Ishikawa (cell line): ENCODE results near the gene ASTN2.

Experiments used
- CEBPB ChIP-seq: IDR thresholded peaks from 2 replicates; pipeline ENCODE4 v1.6.1; 2012
- CREB1 ChIP-seq: IDR thresholded peaks from 2 replicates; pipeline ENCODE4 v1.6.1; 2012; ENCODE audit warnings: low read depth
- EGR1 ChIP-seq: IDR thresholded peaks from 2 replicates; pipeline ENCODE4 v1.6.1; 2012
- EP300 ChIP-seq: IDR thresholded peaks from 2 replicates; pipeline ENCODE4 v1.6.1; 2012; ENCODE audit warnings: borderline replicate concordance
- FOXM1 ChIP-seq: IDR thresholded peaks from 2 replicates; pipeline ENCODE4 v1.6.1; 2012; ENCODE audit warnings: low read depth, borderline replicate concordance
- NFIC ChIP-seq: IDR thresholded peaks from 2 replicates; pipeline ENCODE4 v1.6.1; 2012
- RAD21 ChIP-seq: IDR thresholded peaks from 2 replicates; pipeline ENCODE4 v1.6.1; 2012; ENCODE audit warnings: low read depth
- REST ChIP-seq: IDR thresholded peaks from 2 replicates; pipeline ENCODE4 v1.6.1; 2012; ENCODE audit warnings: low read depth, mild to moderate bottlenecking
- TAF1 ChIP-seq: IDR thresholded peaks from 2 replicates; pipeline ENCODE4 v1.6.1; 2012; ENCODE audit warnings: low read depth, mild to moderate bottlenecking
- TCF12 ChIP-seq: IDR thresholded peaks from 2 replicates; pipeline ENCODE4 v1.6.1; 2012; ENCODE audit warnings: low read depth
- TEAD4 ChIP-seq: IDR thresholded peaks from 2 replicates; pipeline ENCODE4 v1.6.1; 2012
- YY1 ChIP-seq: IDR thresholded peaks from 2 replicates; pipeline ENCODE4 v1.6.1; 2012; ENCODE audit warnings: low read depth
- ZBTB7A ChIP-seq: IDR thresholded peaks from 2 replicates; pipeline ENCODE4 v1.6.1; 2012; ENCODE audit warnings: low read depth
- TF ChIP-seq, protein P1 (sequence below): IDR thresholded peaks from 2 replicates; pipeline ENCODE4 v1.6.1; 2012
- TF ChIP-seq, protein P2 (sequence below): IDR thresholded peaks from 2 replicates; pipeline ENCODE4 v1.6.1; 2012

ASTN2 gene

DNA sequence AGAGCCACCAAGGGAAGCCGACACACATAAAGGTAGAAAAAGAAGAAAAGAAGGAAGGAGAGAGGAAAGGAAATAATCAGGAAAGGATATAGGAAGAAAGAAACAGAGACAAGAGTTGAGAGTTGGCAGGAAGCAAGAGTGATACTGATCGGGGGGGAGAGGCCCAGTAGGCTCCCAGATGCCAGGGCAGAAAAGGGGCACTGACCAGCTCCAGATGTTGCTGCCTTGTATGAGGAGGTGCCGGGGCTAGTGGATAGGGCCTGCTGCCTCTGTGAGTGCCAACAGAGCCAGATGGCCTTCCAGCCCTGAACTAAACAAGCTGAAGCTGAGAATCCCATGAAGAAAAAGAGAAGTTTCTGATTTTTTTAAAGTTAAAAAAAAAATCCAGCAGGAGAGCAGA, 809.8 kb downstream of the ASTN2 start:
- TF ChIP-seq TAF1, result no peak
- no peak for TF ChIP-seq REST
- TF ChIP-seq YY1, result no peak
- TF ChIP-seq, protein P1, sequence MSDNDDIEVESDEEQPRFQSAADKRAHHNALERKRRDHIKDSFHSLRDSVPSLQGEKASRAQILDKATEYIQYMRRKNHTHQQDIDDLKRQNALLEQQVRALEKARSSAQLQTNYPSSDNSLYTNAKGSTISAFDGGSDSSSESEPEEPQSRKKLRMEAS, result no peak

- TF ChIP-seq TCF12 (no peak), CEBPB (no peak)
Observed at GRCh38 chr9:116604251-116604650, 810.6 kb downstream of the ASTN2 start.

DNA sequence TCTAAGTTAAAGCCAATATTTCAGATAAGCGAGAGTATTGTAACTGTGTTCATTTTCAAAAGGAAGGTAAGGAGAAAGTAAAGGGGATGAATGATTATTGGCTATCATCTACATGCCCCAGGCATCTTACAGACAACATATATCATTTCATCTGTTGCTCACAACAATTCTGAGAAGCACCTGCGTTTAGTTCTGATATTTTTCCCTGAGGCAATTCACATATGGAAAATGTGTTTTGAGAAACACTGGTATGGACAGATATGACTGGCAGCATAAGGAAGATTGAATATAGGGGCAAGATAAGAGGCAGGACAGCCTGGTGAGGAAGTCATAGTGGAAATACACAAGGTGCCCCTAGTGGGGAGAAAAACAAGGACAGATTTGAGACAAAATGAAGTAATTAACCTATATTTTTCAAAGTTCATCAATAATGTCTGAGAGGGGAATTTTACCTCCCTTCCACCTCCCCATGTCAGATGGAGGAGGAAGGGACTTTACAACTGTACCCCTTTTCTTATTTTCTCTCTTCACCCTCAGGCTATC, 815.4 kb downstream of the ASTN2 start:
- TF ChIP-seq CREB1 (no peak), ZBTB7A (no peak), RAD21 (no peak), CEBPB (no peak), EGR1 (no peak), FOXM1 (no peak), NFIC (no peak), EP300 (no peak), REST (no peak), TEAD4 (no peak), TAF1 (no peak), TCF12 (no peak)
- TF ChIP-seq, protein P1, result no peak
- TF ChIP-seq, protein P2, sequence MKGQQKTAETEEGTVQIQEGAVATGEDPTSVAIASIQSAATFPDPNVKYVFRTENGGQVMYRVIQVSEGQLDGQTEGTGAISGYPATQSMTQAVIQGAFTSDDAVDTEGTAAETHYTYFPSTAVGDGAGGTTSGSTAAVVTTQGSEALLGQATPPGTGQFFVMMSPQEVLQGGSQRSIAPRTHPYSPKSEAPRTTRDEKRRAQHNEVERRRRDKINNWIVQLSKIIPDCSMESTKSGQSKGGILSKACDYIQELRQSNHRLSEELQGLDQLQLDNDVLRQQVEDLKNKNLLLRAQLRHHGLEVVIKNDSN, result no peak

- TF ChIP-seq NFIC, result no peak
- TF ChIP-seq TEAD4, result no peak
- TF ChIP-seq EP300, result no peak
- TF ChIP-seq TAF1, result no peak
- TF ChIP-seq FOXM1, result no peak
- no peak for TF ChIP-seq EGR1
Observed at GRCh38 chr9:116596646-116597045, 818.2 kb downstream of the ASTN2 start.

DNA sequence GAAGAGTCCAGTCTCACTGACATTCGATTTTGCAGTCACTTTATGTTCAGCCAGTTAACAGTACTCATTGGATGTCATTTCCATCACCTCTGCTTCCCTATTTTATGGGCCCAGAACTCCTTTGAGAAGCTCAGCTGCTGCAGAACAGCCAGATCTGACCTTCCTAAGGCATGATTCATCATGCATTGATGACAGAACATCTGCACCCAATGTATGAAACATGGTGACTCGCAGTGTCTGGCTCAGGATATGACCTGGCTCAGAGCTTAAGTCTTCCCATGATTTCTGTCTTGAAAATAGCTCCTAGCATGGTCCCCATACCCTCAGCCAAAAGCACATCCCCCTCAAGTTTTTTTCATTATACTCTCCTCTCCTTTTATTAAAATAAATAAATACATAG, 820.3 kb downstream of the ASTN2 start:
- TF ChIP-seq CEBPB (no peak), TEAD4 (no peak), TCF12 (no peak), RAD21 (no peak), FOXM1 (no peak), EP300 (no peak), EGR1 (no peak), TAF1 (no peak), REST (no peak), CREB1 (no peak)
- TF ChIP-seq, protein P1, result no peak
